Heart left ventricle (tissue), 16 donors: ENCODE results near the gene PLCB1. TPM values are rescaled to one million over a fixed set of nuclear protein-coding genes. Genes with fewer than 3 reads are reported as not detected.

Source experiments
- ATAC-seq, 4 donors: fragments of 200-7000 bp; cut with Tn5 transposase; one replicate each; pipeline ENCODE4 v1.9.1; 2020 to 2022; ENCODE audit warnings: moderate library complexity in 4 of 4, mild to moderate bottlenecking in 3 of 4, moderate number of reproducible peaks in 1 of 4
- DNase-seq, 5 donors: peaks; one replicate each; pipeline ENCODE4 v3.0.0-alpha.2; 2020
- H3K27ac ChIP-seq, 12 donors: fragments of 200-600 bp; sonication (generic) in 4 of 12; one replicate each; pipeline versions ENCODE4 v1.5.0 to v1.8.0; 2016 to 2022; ENCODE audit warnings: mild to moderate bottlenecking in 2 of 12
- H3K27me3 ChIP-seq, 9 donors: fragments of 200-600 bp; sonication (generic) in 2 of 9; one replicate each; pipeline versions ENCODE4 v1.5.1 to v1.8.0; 2016 to 2022; ENCODE audit warnings: mild to moderate bottlenecking in 3 of 9
- H3K36me3 ChIP-seq, 9 donors: fragments of 200-600 bp; sonication (generic) in 2 of 9; one replicate each; pipeline versions ENCODE4 v1.5.0 to v1.8.0; 2018 to 2022; ENCODE audit warnings: mild to moderate bottlenecking in 2 of 9
- H3K4me1 ChIP-seq, 12 donors: fragments of 200-600 bp; sonication (generic) in 4 of 12; one replicate each; pipeline versions ENCODE4 v1.5.0 to v1.8.0; 2016 to 2022; ENCODE audit warnings: mild to moderate bottlenecking in 3 of 12
- H3K4me3 ChIP-seq, 12 donors: fragments of 200-600 bp; sonication (generic) in 4 of 12; one replicate each; pipeline versions ENCODE4 v1.5.0 to v1.8.0; 2017 to 2022; ENCODE audit warnings: mild to moderate bottlenecking in 9 of 12, moderate library complexity in 4 of 12
- H3K9me3 ChIP-seq, 12 donors: fragments of 200-600 bp; sonication (generic) in 4 of 12; one replicate each; pipeline versions ENCODE4 v1.5.0 to v1.8.0; 2016 to 2022; ENCODE audit warnings: mild to moderate bottlenecking in 1 of 12
- POLR2A ChIP-seq, 2 donors: fragments of 450-650 bp; IDR thresholded peaks; one replicate each; pipeline ENCODE4 v1.6.1; 2017; ENCODE audit warnings: antibody characterized with exemption in 2 of 2, mild to moderate bottlenecking in 2 of 2, moderate library complexity in 2 of 2
- WGBS, 4 donors: extraction: QIAGEN DNeasy Blood & Tissue Kit in 2 of 4; methylation state at CpG; one replicate each; pipeline versions ENCODE4 v1.1.5 to v1.1.7; 2013 to 2018; 5-methylcytosine and 5-hydroxymethylcytosine counted together
- intact Hi-C, 10 donors: fragments of 100-400 bp; cut with DNase I; formaldehyde crosslinking; loops; one replicate each; pipeline versions ENCODE4 v1.11.1 to v1.14.2; 2022
- polyA plus RNA-seq, 2 donors: library from polyadenylated mRNA; stranded (reverse); fragments of 200-250 nt; gene quantifications; one replicate each; pipeline ENCODE4 v1.2.3, GENCODE V29; 2013
- total RNA-seq, 9 donors: library from RNA; depleted of rRNA in 2 of 9; stranded (reverse); fragments of >200 nt in 2 of 9; fragmentation: NEBNext Ultra II Directional in 3 of 9; extraction: Animal tissue kit (Norgen Biotek cat#: 25700) in 3 of 9; gene quantifications; one replicate each; pipeline versions ENCODE4 v1.1.0 to v1.2.4, GENCODE V29; 2016 to 2023
- TF ChIP-seq, protein P1 (sequence below), 12 donors: fragments of 200-600 bp; sonication (generic) in 4 of 12; IDR thresholded peaks; one replicate each; pipeline versions ENCODE4 v1.5.0 to v1.8.0; 2018 to 2022; ENCODE audit warnings: antibody characterized with exemption in 12 of 12, mild to moderate bottlenecking in 5 of 12
- donor health status: ischemic (EF 13 %, LVEDD 7.1; RV severe dilation, severe dysfunction).
- donor health status: healthy with polysubstance abuse.
- donor health status: DM: no; HTN: yes; CAD: no.
- donor health status: DM: no; HTN: no; CAD: no.
- donor health status: ischemic (EF 25% LVEDD 6.9; RV normal size, moderate dysfunction).
- donor health status: ischemic (EF 25% LVEDD 5.7; RV mildly dilated, moderate dysfunction).
- donor health status: healthy.
- donor health status: DM: yes; HTN: yes; CAD: no.
- donor health status: ischemic (EF 35%, LVEDD 5.7; RV mildly dilated, moderate dysfunction).
- donor health status: nonischemic (EF 11% LVEDD 7.7; RV severe dilation, severe dysfunction).
- donor health status: DM: yes; HTN: yes; CAD: no.
- donor health status: PGD.
- donor health status: ischemic (EF 29% LVEDD 5.4; RV normal size, mild dysfunction).
- donor health status: nonischemic (EF 23%, LVEDD 6.1; RV moderate dilation, normal function).

Gene PLCB1
- total and polyA plus RNA-seq, 11 donors: 2.5 to 12.1 (median 7.4) TPM

DNA sequence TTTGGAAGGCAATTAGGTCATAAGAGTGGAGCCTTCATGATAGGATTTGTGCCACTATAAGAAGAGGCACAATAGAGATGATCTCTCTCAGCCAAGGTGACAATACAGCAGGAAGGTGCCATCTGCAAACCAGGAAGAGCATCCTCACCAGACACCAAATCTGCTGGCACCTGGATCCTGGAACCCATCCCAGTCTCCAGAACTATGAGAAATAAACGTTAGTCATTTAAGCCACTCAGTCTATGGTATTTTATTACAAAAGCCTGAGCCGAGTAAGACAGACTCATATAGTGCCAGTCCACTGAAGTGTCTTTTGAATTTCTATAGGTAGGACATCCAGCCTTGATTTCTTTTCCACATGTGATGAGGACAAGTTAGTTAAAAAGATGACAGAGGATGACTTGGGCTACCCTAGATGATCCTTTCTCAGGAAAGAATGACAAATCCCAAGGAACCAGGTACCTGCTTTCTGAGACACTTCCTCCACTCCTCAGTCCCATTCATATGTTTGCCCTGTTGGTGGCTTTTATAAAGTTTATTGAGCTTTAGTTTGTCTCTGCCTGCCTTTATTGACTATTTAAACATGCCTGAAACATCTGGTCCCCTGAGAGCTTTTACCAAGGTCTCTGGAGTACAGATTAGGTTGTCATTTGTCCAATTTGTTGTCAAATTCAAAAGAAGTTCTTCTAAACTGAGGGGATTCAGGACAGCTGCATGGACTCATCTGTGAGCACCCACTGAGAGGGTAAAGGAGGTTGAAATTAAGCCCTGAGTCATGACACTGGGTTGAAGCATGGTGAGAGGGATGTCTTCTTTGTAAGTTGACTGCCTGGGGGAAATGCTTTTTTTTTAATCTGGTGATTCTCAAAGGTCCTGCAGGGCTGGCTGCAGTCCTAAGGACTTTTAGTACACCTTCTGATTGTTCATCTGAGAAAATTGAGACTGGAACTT, 771.9 kb downstream of the PLCB1 start:
- Histone ChIP-seq H3K27ac (no peak overlapping the region), H3K36me3 (no peaks in the 10 kb centered on the region), H3K9me3 (no peaks in the 10 kb centered on the region), H3K4me1 (peaks cover 0 to 24% (median 13%) of the 10 kb centered on the region in 12 donors), H3K4me3 (no peak overlapping the region), H3K27me3 (no peaks in the 10 kb centered on the region)
- intact Hi-C loops: loop anchor here in 1 of 10 donors (5.0 kb wide), 1 partner anchor 37 kb away; no protein-coding TSS in a partner anchor
- DNase-seq (no peak), ATAC-seq (no peak)
- 59 to 73% (median 65%) methylated on average over 2 of the region's 2 CpGs for WGBS, 4 donors
- no peak for TF ChIP-seq POLR2A (IDR thresholded peaks at IDR 0.05)
- TF ChIP-seq, protein P1, sequence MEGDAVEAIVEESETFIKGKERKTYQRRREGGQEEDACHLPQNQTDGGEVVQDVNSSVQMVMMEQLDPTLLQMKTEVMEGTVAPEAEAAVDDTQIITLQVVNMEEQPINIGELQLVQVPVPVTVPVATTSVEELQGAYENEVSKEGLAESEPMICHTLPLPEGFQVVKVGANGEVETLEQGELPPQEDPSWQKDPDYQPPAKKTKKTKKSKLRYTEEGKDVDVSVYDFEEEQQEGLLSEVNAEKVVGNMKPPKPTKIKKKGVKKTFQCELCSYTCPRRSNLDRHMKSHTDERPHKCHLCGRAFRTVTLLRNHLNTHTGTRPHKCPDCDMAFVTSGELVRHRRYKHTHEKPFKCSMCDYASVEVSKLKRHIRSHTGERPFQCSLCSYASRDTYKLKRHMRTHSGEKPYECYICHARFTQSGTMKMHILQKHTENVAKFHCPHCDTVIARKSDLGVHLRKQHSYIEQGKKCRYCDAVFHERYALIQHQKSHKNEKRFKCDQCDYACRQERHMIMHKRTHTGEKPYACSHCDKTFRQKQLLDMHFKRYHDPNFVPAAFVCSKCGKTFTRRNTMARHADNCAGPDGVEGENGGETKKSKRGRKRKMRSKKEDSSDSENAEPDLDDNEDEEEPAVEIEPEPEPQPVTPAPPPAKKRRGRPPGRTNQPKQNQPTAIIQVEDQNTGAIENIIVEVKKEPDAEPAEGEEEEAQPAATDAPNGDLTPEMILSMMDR (IDR thresholded peaks at IDR 0.05): no peak

DNA sequence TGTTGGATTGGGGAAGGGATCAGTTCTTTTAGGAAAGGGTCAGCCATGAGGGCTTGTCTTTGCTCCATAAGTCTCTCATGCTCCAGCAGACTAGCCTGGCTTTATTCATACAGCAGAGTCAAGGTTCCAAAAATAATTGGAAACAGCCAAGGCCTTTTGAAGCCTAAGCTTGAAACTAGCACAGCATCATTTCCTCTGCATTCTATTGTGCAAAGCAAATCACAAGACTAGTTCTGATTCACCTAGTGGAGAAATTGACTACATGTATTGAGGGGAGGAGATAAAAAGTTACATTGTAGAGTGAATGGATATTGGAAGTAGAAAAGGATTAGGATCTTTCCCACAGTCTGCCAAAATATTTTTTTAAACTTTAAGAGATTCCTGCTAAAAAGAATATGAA, 777.5 kb downstream of the PLCB1 start:
- Histone ChIP-seq H3K4me1 (no peaks in the 10 kb centered on the region), H3K27me3 (no peaks in the 10 kb centered on the region), H3K4me3 (no peak overlapping the region), H3K27ac (no peak overlapping the region), H3K36me3 (no peaks in the 10 kb centered on the region), H3K9me3 (peaks cover 0 to 7% (median 0%) of the 10 kb centered on the region in 12 donors)
- DNase-seq (no peak), ATAC-seq (no peak)
- intact Hi-C loops: no loop called here
- TF ChIP-seq, protein P1 (IDR thresholded peaks at IDR 0.05): no peak
- no peak for TF ChIP-seq POLR2A (IDR thresholded peaks at IDR 0.05)

DNA sequence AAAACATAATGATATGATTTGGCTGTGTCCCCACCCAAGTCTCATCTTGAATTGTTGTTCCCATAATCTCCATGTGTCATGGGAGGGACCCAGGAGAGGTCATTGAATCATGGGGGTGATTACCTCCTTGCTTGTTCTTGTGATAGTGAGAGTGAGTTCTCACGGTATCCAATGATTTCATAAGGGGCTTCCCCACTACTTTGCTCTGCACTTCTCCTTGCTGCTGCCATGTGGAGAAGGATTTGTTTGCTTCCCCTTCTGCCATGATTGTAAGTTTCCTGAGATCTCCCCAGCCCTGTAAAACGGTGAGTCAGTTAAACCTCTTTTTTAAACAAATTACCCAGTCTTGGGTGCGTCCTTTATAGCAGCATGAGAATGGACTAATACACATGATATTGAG, 780.0 kb downstream of the PLCB1 start:
- WGBS, 4 donors: 72 to 80% (median 77%) methylated on average over 3 of the region's 3 CpGs
- peaks cover 0 to 13% (median 0%) of the 10 kb centered on the region in 12 donors for H3K9me3 ChIP-seq
- no peak for DNase-seq

DNA sequence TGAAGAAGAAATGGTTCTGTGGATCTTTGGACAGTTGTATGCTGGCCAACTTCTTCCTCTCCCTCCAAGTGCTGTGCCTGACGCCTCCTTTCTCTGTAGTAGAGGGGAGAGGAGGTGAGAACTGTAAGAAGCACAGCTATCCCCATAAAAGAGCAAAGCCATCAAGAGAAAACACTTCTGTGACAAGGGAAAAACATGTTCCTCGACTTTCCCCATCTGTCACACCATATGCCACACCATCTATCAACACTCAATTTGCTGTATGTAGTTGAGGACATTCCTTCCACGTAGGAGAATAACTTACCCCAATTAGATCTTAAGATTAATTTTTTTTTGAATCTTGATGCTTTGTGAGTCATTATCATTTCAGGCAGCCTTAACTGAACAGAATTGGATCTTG, 780.7 kb downstream of the PLCB1 start:
- TF ChIP-seq POLR2A (IDR thresholded peaks at IDR 0.05): no peak
- TF ChIP-seq, protein P1 (IDR thresholded peaks at IDR 0.05): no peak
- Histone ChIP-seq H3K4me1 (no peaks in the 10 kb centered on the region), H3K27ac (no peak overlapping the region), H3K27me3 (no peaks in the 10 kb centered on the region), H3K9me3 (peaks cover 0 to 13% (median 0%) of the 10 kb centered on the region in 12 donors), H3K36me3 (no peaks in the 10 kb centered on the region), H3K4me3 (no peak overlapping the region)
- intact Hi-C loops: no loop called here
- DNase-seq (no peak), ATAC-seq (no peak)
- 76 to 85% (median 79%) methylated on average over 3 of the region's 3 CpGs for WGBS, 4 donors

More for the DNA sequence above, 780.0 kb downstream of the PLCB1 start:
- Histone ChIP-seq H3K4me1 (no peaks in the 10 kb centered on the region), H3K36me3 (no peaks in the 10 kb centered on the region), H3K4me3 (no peak overlapping the region), H3K27ac (no peak overlapping the region), H3K27me3 (no peaks in the 10 kb centered on the region)
- no peak for ATAC-seq
- intact Hi-C loops: no loop called here
- TF ChIP-seq POLR2A (IDR thresholded peaks at IDR 0.05): no peak
- TF ChIP-seq, protein P1 (IDR thresholded peaks at IDR 0.05): no peak
